GM21381 (cell line): ENCODE measurements around the gene IQGAP1.

Source experiments
- ATAC-seq: cut with Tn5 transposase; IDR thresholded peaks from one replicate; pipeline ENCODE4 v1.9.1; 2021; ENCODE audit warnings: mild to moderate bottlenecking, moderate library complexity; ENCODE audit not compliant: unreplicated experiment

The IQGAP1 gene

GRCh38 chr15:90432253-90432652 is 44.2 kb downstream of the IQGAP1 start:
- no peak for ATAC-seq

GRCh38 chr15:90435652-90436337 is 47.8 kb downstream of the IQGAP1 start:
- ATAC-seq, result no peak

GRCh38 chr15:90436952-90437351 is 48.9 kb downstream of the IQGAP1 start:
- no peak for ATAC-seq

DNA sequence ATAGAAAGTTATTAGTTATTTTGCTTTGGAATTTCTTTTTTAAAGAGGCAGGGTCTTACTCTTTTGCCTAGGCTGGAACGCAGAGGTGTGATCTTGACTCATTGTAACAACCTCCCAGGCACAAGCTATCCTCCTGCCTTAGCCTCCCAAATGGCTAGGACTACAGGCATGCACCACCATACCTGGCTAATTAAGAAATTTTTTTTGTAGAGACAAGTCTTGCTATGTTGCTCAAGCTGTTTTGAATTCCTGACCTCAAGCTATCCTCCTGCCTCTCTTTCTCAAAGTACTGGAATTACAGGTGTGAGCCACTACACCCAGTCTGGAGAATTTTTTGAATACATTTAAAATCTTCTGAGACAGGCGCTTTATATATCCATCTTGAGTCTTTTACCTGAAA is 49.5 kb downstream of the IQGAP1 start:
- ATAC-seq, result no peak

- ATAC-seq, result no peak
Observed at GRCh38 chr15:90439946-90440345, 51.9 kb downstream of the IQGAP1 start.

DNA sequence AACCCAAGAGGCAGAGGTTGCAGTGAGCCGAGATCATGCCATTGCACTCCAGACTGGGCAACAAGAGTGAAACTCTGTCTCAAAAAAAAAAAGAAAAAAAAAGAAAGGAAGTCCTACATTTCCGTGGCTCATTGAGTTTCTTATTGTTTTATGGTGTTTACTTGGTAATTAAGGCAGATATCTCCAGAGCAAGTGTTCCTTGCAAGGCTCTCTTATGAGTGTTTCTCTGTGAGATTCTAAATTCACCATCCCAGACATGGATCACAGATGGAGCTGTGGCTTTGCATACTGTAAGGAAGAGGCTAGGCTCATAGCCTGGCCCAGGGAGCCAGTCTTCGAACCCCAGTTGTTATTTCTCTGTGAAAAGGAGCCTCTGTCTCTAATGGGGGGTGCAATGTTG is 53.0 kb downstream of the IQGAP1 start:
- ATAC-seq, result no peak

DNA sequence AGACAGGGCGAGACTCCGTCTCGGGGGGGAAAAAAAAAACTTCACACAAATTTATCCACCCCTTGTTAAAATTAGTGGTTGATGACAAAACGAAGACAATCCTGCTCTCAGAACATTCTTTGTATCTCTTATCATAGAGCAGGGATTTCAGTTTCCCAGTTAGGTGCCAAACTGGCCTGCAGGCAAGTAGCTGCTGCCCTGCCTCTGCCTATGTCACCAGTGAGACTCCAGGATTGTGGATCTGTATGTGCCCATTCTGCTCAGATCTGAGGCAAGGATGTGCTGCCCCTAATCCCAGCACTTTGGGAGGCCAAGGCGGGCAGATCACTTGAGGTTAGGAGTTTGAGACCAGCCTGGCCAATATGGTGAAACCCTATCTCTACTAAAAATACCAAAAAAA is 54.4 kb downstream of the IQGAP1 start:
- no peak for ATAC-seq

GRCh38 chr15:90449206-90449735 is 61.2 kb downstream of the IQGAP1 start:
- ATAC-seq, result no peak

DNA sequence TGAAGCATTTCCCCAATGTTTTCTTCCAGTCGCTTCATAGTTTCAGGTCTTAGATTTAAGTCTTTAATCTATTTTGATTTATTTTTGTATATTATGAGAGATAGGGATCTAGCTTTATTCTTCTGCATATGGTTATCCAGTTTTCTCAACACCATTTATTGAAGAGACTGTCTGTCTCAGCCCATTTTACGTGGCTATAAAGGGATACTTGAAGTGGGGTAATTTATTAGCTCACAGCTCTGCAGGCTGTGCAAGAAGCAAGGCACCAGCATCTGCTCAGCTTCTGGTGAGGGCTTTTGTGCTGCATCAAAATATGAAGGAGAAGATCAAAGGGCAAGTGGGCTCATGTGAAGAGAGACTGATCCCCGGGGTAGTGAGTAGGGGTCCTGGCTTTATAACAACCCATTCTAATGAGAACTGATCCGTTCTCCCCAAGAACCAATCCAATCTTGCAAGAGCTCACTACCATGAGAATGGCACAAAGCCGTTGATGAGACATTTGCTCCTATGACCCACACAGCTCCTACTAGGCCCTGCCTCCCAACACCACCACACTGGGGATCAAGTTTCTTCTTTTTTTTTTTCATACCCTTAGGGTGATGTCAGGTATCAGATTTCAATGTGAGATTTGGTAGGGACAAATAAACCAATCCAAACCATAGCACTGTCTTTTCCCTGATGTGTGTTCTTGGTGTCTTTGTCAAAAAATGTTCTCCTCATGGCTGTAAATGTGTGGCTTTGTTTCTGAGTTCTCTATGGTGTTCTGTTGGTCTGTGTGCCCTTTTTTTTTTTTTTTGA is 63.2 kb downstream of the IQGAP1 start:
- ATAC-seq, result no peak

- no peak for ATAC-seq
Observed at GRCh38 chr15:90456236-90456635, 68.2 kb downstream of the IQGAP1 start.

DNA sequence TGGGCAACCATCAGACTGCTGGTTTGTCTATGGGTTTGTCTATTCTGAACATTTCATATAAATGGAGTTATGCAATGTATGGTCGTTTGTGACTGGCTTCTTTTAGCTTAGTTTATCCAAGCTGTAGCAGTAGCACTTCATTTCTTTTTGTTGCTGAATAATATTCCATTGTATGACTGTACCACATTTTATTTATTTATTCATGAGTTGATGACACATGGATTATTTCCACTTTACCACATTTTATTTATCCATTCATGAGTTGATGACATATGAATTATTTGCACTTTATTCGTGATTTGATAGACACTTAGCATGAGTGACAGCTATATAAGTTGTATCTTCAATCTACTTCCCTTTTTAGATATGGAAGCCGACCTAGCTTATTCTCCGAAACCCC is 70.0 kb downstream of the IQGAP1 start:
- no peak for ATAC-seq

DNA sequence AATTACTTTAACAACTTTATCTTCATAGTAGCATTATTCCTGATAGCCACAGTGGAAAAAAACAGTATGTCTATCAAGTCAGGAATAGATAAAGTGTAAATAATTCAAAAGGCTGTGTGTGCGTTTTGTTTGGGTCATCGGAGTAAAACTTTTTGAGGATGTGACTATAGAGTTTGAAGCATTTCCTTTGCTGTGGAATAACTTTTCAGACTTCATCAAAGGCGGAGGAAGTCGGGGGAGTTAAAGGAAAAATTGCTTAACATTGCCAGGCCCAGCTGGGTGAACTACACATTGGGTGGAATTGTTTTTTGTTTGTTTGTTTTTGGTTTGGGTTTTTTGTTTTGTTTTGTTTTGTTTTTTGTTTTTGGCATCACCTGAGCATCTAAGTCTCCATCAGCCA is 71.3 kb downstream of the IQGAP1 start:
- ATAC-seq, result no peak

GRCh38 chr15:90460142-90460824 is 72.2 kb downstream of the IQGAP1 start:
- ATAC-seq, result no peak

DNA sequence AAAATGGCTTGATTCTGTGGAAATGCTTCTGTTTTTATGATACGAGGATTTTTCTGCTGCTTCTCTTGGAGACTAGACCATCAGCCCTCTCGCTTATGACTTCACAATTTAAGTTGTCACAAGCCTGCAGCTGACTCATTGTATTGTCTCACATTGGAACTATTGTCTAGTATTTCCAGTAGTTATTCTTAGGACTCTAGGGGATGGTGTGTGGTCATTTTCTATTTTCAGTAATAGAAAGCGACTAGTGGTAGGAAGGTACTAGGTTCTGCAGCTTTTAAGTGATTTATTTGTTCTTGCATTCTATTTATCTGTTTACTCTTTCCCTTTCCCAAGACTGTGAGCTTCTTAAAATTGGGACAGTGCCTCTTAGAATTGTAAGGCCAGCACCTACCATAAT is 75.3 kb downstream of the IQGAP1 start:
- ATAC-seq, result no peak

- ATAC-seq, result no peak
Observed at GRCh38 chr15:90465140-90465929, 77.3 kb downstream of the IQGAP1 start.

- no peak for ATAC-seq
Observed at GRCh38 chr15:90465930-90466567, 78.0 kb downstream of the IQGAP1 start.

DNA sequence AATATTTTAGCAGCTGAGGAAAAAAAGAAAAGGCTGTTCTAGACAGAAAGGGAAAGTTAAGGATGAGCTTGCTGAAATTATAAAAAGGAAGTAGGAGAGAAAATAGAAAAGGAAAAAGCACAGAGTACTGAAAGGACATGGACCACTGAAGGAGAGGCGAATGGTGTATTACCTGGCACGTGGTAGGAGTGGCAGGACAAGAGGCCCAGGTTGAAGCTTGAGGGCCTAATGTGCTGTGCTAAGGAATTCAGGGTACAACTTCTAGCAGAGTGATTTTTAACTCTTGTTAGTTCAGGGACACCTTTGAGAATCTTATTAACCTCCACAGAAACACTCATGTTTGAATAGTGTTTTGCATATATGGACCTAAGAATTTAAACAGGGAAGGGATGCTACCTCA is 81.7 kb downstream of the IQGAP1 start:
- ATAC-seq, result no peak

DNA sequence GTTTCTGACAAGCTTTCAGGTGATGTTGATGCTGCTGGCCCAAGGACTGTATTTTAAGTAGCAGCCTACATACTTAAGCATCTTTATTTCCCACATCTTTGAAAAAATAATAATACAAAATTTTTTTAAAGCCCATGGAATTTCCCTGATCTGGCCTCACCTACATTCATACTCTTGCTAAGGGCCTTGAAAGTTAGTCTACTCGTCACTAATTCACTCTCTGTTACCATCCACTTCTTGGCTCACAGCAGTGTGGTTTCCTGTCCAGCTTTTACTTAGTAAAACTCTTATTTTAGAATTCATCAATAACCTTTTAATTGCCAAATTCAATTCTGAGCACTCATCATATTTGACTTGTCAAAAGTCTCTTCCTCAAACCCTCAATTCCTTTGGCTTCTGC is 82.4 kb downstream of the IQGAP1 start:
- no peak for ATAC-seq

DNA sequence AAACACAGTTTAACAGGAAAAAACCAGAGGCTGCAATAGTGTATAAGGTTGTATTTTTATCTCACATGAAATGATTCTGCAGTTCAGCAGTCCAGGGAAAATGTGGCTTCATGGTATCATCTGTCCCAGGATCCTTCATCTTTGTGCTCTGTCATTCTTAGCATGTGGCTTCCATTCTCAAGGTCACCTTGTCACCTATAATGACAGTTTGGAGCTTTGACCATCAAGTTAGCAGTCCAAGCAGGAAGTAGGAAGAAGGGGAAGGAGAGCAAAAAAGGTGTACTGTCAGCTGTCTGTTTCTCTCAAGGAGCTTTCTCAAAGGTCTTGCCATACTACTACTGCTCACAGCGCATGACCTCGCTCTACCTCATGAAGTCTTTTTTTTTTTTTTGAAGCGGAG is 83.1 kb downstream of the IQGAP1 start:
- no peak for ATAC-seq

GRCh38 chr15:90471769-90472168 is 83.7 kb downstream of the IQGAP1 start:
- ATAC-seq, result no peak
